ENCODE data around the gene ICE2.

ICE2 gene

GRCh38 chr15:60494108-60494507 is 15.2 kb upstream of the ICE2 start:
- DNase-seq, result no peak

DNA sequence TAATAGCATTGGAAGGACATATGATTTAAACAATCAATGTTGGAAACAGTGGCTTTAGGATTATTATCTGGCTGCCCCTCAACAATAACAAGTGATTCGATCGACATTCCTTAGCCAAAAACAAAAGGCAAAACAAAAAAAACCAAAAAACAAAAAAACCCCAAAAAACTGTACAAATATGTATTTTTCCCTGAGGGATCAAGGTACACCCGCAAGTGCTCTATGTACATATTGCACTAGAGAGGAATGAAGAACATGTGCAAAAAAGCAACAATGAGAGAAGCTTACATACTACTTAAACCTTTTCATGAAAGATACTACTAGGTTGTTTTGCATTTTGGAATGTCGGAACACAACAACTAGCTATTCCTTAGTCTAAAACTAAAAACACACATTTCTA is 14.2 kb upstream of the ICE2 start:
- no peak for DNase-seq

DNA sequence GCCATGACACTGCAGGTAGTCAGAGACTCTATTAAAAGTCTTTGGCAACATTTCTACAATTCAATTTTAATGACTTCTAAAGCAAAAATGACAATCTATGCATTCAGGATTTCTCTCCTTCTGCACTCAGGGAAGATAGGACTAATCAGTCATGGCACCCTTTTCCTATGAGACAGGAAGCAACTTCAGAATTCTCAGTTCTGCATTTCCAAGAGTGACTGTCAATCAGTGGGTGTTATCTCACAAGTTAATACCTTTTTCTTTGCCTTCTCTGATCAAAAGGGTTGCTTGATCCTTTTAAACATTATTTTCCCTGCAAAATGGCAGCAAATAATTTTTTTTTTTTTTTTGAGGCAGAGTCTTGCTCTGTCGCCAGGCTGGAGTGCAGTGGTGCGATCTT is 7.8 kb upstream of the ICE2 start:
- DNase-seq, result no peak

DNA sequence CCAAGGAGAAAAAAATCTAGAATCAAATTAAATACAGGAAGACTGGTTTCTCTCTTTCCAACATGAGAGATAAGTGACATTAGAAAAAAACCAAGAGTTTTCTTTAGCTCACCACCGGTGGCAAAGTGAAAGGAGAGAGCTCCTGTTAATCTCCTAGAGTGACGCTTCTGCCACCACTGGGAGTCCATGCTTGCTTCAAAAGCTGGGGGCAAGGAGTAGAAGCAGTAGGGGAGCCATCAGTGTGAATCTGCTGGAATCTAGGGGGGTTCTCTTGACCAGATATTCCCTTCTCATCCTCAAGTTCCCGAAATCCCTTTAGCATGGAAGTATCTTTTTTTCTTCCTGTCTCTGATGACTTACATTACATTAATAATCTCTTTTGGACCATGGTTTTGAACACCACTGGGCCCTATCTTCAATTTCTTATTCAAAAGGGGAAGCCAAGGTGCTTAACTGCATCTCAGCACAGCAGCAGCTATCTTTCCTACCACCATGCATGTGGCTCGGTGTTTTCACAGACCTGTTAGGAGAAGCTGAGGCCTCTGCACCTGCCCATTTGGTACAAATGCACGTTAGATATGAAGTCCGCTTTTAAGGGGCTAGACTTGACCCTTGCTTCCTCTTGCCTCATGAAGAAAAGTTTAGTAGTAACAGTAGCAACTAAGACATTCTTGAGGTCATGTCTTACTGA is 6.6 kb upstream of the ICE2 start:
- no peak for DNase-seq

GRCh38 chr15:60483042-60483441 is 4.1 kb upstream of the ICE2 start:
- DNase-seq, result no peak

DNA sequence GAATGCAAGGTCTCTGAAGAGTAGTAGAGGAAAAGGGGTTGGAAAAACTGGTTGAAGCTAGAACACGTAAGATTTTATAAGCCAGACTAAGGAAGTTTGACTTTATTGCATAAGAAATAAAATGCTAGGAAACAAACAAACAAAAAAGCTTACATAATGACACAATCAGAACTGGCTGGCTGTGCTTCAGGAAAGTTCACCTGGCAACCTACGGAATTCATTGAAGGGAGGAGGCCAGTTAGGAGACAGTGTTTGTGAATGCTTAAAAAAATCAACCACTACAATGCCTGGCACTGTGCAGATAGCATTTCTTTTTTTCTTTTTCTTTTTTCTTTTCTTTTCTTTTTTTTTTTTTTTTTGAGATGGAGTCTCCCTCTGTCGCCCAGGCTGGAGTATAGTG is 1.9 kb upstream of the ICE2 start:
- no peak for DNase-seq

DNA sequence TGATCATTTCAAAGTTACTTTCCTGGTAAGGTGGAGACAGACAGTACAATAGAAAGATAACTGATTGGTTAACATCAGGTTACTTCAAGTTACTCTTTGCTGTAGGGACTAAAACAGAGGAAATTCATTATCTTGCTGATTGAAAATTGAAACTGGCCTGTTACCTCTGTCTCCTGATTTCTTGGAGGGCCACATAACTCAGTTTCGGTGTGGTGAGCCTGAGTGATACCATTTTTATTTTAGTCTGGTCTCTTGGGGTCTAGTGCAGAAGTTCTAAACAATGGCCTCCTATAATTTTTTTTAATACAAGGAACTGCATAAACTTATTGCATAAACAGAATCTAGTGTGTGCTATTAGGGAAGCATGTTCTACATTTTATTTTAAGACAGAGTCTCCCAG is 1.2 kb upstream of the ICE2 start:
- peak; percentile 21 for DNase-seq

DNA sequence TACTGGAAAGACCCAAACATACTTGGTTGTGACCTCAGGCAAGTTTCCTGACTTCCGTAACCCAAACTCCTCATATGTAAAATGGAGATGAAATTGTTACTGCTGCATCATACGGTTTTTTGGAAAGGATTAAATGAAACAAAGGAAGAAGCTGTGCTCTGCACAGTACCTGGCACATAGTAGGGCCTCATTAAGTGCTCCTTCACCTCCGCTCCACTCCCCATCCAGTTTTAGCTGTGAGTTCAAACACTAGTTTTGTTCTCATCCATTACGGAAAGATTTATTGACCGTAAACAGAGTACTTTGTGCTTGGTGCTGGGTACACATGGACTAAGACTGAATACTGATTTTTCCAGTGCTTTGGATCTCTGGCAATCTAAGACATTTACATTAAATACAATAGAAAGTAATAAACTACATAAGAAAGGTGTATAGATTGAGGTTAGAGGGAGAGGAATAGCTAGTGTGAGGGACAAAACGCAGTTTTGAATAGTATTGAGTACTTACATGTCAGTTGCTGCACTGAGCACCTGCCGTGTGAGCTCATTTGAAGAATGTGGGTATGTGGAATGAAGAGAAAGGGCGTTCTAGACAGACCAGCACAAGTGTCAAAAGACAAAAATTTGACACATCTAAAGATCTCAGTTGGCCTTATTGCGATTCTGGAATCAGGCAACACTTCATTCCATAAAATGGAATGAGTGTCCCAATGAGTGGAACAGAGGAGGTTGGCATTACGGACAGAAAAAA is 594 bp upstream of the ICE2 start:
- peak; percentile 24 for DNase-seq

GRCh38 chr15:60477916-60478565 is 901 bp downstream of the ICE2 start:
- peak; percentile 47 for DNase-seq

DNA sequence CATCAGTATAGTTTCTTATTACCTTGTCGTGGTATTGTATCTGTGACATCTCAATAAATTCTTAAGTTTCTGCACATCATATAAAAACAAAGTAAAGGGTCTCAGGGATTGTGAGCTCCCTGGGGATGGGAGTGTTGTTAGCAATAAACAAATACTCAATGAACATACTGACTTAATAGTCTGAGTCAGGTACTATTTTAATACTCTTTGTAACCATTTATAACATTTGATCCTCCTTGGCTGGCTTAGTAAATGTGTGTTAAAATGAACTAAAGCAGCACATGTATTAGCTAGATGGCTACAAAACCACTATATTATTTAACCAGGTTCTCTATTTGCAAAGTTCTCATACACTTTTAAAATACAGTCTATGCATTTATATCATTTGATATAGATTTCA is 1.8 kb downstream of the ICE2 start:
- no peak for DNase-seq

DNA sequence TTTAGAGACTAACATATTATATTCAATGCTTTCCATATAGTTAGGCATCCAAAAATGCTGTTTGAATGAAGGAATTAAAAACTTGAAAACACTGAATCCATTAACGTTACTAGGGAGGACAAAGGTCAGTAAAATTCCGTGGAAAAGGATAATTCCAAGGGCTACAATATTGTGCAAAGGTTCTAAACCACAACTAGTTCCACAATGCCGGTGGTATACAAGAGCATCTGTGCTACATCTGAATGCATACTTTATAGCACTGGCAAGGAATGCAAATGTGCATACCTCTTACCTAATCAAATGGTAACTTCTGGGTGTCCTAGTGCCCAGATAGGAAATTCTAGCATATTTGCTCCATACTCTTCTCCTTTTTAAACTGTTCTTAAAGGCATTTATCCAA is 2.2 kb downstream of the ICE2 start:
- DNase-seq, result no peak

- no peak for DNase-seq
Measured at GRCh38 chr15:60473135-60473534, 5.8 kb downstream of the ICE2 start.

DNA sequence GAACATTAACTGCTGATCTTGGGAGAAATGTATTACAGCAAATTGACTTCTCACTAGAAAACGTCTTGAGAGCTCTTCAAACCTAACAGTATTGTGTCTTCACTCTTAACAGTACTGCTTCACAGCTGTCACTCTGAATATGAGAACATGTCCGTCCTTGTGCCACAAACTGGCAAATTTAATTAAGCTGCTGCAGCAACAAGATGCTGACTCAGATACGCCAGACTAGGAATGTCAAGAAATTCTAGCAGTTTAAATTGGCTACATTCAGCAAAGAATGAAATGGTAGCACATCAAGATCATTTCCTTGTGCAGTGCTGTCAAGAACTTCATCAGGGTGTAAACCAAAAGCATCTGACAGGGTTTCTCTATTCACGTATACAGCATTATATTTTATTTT is 7.6 kb downstream of the ICE2 start:
- DNase-seq, result no peak

DNA sequence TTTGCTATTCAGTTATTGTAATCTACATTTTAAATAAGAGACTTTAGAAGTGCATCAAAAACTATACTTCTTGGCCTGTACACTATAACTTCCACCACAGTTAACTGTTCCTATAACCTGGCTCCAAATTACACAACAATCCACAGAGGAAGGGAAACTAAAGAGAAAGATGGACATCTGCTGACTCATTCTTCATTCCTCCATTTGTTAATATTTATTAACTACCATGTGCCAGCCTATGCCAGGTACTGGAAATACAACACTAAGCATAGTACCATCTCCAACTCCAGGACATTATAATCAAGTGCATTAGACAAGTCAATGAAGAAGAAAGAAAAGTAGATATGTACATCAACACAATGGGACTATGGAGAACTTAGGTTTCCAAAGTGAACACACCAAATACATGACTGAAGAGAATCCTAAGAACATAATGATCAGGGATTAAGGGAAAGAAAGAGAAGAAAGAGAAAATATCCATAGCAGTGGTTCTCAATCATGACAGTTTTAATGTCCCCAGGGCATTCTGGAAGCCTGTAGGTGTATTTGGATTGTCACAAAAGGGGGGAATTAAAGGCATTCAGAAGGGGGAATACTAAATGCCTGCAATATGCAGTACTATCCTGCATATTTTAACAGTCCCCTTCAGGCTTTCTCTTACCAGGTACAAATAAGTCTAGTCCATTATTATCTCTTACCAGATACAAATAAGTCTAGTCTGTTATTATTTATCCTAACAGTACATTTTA is 8.9 kb downstream of the ICE2 start:
- DNase-seq, result no peak

GRCh38 chr15:60464836-60465630 is 13.9 kb downstream of the ICE2 start:
- DNase-seq, result no peak

GRCh38 chr15:60462027-60462426 is 16.9 kb downstream of the ICE2 start:
- DNase-seq, result no peak

GRCh38 chr15:60460931-60461330 is 18.0 kb downstream of the ICE2 start:
- no peak for DNase-seq

- DNase-seq, result no peak
Measured at GRCh38 chr15:60458721-60459120, 20.2 kb downstream of the ICE2 start.

DNA sequence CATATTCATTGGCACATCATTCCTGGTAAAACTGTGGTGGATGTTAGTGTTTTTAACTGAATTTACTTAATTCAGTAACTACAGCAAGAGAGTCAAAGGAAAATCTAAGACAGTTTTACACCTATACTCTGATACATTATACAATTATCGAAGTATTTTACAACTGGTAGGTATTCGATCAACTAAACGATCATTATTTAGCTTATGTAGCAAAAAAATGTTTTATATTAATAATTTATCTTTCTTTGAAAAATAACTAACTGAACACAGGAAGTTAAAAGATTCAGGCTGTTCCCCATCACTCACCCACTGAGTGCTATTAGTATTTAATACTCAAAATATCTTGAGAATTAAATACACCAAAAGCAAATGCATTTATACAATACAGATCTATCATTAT is 21.0 kb downstream of the ICE2 start:
- no peak for DNase-seq

GRCh38 chr15:60454824-60455223 is 24.1 kb downstream of the ICE2 start:
- DNase-seq, result no peak

DNA sequence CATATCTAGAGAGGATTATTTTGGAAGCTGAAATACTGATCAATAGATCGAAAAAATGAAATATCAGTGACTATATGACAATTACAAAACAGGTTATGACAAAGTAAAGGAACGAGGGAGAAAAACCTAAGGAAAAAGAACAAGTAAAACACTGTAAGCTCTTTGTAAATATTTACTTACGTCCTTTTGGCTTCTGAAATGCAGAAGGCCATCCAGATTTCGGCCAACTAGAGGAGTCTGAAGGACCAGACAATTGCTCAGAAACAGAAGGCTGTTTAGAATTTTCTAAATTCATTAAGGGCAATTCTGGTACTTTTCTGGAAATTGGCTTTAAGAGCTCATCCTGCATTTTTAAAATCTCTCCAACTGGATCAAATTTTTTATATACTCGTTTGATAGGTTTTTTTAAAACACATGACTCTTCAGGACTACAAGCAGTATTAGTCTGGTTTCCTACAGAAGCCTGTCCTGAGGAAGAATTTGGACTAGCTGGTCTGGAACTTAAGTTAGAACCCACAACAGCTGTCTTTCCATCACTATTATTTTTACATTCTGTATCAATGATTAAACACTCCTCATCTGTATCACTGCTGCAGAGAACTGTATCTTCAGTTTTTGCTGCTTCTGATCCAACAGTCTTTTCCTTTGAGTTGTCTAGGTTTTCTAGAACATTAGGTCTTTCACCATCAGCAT is 30.1 kb downstream of the ICE2 start:
- no peak for DNase-seq

DNA sequence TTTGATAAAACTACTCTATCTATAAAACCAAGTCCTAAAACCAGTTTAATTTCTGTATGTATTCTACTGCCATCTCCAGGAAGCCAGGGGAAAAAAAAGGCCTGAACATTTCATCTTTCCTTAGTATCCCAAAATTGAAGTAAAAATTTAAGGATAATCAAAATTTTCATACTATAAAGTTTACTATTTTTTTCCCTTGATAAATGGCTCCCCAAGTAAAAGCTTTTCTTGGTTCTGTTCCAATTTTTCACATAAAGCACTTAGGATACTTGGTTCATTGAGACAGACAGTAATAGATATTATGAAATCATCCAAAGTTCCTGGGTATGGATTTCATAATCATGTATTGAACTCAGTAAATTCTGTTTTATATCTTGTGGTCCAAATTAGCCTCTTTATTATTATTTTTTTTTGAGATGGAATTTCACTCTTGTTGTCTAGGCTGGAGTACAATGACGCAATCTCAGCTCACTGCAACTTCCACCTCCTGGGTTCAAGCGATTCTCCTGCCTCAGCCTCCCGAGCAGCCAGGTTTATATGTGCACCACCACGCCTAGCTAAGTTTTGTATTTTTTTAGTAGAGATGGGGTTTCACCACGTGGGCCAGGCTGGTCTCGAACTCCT is 34.5 kb downstream of the ICE2 start:
- DNase-seq, result no peak

Measured in activated CD4-positive, alpha-beta T cell treated with anti-CD3 and anti-CD28 coated beads, Interleukin-2, amount 50 U/mL, for 16 hours (primary cell).